ENCODE measurements around the gene SETBP1. TPM values are rescaled to one million over a fixed set of nuclear protein-coding genes. Genes with fewer than 3 reads are reported as not detected.

The SETBP1 gene
- total and polyA plus RNA-seq, 3 donors from 2014 or later: 6.2 to 34.7 (median 33.1) TPM

DNA sequence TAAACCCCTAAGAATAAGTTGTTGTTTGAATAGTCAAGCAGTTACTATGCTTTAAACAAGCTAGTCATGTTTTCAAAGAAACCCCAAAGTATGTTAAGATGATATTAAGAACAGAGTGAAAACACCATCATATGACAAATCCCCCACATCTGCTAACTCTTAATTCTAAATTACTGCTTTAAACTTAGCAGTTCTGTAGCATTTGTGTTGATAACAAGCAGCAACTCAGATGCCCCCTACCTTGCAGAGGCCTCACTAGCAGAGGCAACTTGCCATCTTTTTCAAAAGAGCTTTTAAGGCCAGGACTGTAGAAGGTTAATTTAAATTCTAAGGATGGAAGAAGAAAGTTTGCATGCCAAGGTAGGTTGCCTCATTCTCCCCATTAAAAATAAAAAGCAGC is 376.2 kb downstream of the SETBP1 start:
- intact Hi-C loops (cut with DNase I; ENCODE audit: low total_unique reads): no loop called here
- DNase-seq: no peak
- no peaks in the 10 kb centered on the region for H3K9me3 ChIP-seq
- H3K36me3 ChIP-seq (ENCODE audit: low read depth, missing control alignments): no peaks in the 10 kb centered on the region
- H3K4me3 ChIP-seq: no peak overlapping the region
- H3K27me3 ChIP-seq: no peaks in the 10 kb centered on the region
- H3K4me1 ChIP-seq: no peaks in the 10 kb centered on the region
- no peak for TF ChIP-seq POLR2A (IDR thresholded peaks at IDR 0.05)
- TF ChIP-seq, protein P1, sequence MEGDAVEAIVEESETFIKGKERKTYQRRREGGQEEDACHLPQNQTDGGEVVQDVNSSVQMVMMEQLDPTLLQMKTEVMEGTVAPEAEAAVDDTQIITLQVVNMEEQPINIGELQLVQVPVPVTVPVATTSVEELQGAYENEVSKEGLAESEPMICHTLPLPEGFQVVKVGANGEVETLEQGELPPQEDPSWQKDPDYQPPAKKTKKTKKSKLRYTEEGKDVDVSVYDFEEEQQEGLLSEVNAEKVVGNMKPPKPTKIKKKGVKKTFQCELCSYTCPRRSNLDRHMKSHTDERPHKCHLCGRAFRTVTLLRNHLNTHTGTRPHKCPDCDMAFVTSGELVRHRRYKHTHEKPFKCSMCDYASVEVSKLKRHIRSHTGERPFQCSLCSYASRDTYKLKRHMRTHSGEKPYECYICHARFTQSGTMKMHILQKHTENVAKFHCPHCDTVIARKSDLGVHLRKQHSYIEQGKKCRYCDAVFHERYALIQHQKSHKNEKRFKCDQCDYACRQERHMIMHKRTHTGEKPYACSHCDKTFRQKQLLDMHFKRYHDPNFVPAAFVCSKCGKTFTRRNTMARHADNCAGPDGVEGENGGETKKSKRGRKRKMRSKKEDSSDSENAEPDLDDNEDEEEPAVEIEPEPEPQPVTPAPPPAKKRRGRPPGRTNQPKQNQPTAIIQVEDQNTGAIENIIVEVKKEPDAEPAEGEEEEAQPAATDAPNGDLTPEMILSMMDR (IDR thresholded peaks at IDR 0.05): no peak
- no peak overlapping the region for H3K27ac ChIP-seq

DNA sequence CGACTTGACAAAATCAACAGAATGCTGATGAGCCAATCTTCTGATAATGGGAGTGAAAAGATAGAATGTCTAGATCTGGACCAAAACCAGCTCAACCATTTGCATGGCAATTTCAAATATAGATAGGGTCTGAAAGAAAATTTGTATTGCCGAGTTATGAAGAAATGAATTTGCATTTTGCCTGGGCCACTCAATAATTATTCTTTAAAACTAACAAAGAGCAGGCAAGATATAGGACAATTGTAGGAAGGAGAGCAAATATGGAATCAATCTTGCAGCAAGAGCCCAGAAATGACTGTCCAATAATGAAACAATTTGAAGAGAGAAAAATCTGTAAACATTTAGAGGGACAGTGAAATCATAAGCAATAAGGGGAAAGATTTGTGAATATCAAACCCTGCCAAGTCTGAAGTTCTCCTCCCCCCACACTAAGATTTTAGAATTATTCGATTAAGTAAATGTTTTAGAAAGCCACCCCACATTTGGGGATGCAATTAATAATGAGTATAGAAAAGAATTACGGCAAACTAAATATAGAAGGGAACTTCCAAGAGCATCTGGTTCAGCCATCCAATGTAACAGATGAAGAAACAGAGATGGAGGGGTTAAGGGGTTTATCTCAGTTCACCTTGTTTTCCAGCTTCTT is 377.4 kb downstream of the SETBP1 start:
- no peak overlapping the region for H3K27ac ChIP-seq
- H3K27me3 ChIP-seq: no peaks in the 10 kb centered on the region
- TF ChIP-seq, protein P1 (IDR thresholded peaks at IDR 0.05): no peak
- no peak for TF ChIP-seq POLR2A (IDR thresholded peaks at IDR 0.05)
- no peak for DNase-seq
- no peak overlapping the region for H3K4me3 ChIP-seq
- intact Hi-C loops (cut with DNase I; ENCODE audit: low total_unique reads): no loop called here
- no peaks in the 10 kb centered on the region for H3K36me3 ChIP-seq (ENCODE audit: low read depth, missing control alignments)
- H3K4me1 ChIP-seq: no peaks in the 10 kb centered on the region
- H3K9me3 ChIP-seq: no peaks in the 10 kb centered on the region
- 76 to 82% methylated on average over 4 of the region's 4 CpGs for WGBS, 2 donors

DNA sequence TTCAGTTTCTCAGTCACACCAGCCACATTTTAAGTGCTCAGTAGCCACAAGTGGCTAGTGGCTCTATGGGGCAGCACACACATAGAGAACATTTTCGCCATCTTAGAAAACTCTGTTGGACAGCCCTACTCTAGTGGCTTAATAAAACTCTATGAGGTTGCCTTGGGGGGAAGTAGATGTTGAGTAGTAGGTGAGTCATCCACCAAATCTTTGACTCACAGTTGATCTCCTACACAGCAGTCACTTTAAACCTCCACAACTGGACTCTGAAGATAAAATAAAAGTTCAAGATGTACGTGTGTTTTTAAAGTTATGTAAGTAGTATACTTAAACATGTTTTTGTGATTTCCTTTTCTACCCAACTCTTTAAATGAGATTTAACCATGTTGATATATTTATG is 379.0 kb downstream of the SETBP1 start:
- DNase-seq: no peak
- H3K27ac ChIP-seq: no peak overlapping the region
- TF ChIP-seq, protein P1 (IDR thresholded peaks at IDR 0.05): no peak
- no peak for TF ChIP-seq POLR2A (IDR thresholded peaks at IDR 0.05)
- H3K36me3 ChIP-seq (ENCODE audit: low read depth, missing control alignments): no peaks in the 10 kb centered on the region
- no peaks in the 10 kb centered on the region for H3K27me3 ChIP-seq
- no peaks in the 10 kb centered on the region for H3K4me1 ChIP-seq
- H3K9me3 ChIP-seq: no peaks in the 10 kb centered on the region
- WGBS, 2 donors: 85 to 93% methylated on average over 2 of the region's 2 CpGs
- no peak overlapping the region for H3K4me3 ChIP-seq
- intact Hi-C loops (cut with DNase I; ENCODE audit: low total_unique reads): no loop called here

DNA sequence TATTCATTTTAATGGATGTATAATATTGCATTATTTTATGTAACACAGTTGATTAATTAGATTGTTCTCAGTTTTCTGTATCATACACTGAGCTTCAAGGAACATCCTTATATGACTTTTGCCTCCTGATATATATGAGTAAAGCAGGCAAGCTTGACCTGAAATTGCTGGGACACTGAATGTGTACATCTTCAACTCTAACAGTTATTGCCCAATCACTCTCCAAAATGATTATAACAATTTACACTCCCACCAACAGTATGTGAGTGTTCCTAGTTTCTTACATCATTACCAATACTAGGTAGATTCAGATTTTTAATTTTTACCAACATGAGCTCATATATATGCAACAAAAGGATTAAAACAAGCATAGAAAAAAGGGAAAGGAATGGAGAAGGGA is 379.4 kb downstream of the SETBP1 start:
- no peak for DNase-seq
- TF ChIP-seq POLR2A (IDR thresholded peaks at IDR 0.05): no peak
- TF ChIP-seq, protein P1 (IDR thresholded peaks at IDR 0.05): no peak
- no peak overlapping the region for H3K4me3 ChIP-seq
- H3K9me3 ChIP-seq: no peaks in the 10 kb centered on the region
- no peaks in the 10 kb centered on the region for H3K4me1 ChIP-seq
- no peaks in the 10 kb centered on the region for H3K36me3 ChIP-seq (ENCODE audit: low read depth, missing control alignments)
- intact Hi-C loops (cut with DNase I; ENCODE audit: low total_unique reads): no loop called here
- H3K27ac ChIP-seq: no peak overlapping the region
- H3K27me3 ChIP-seq: no peaks in the 10 kb centered on the region

DNA sequence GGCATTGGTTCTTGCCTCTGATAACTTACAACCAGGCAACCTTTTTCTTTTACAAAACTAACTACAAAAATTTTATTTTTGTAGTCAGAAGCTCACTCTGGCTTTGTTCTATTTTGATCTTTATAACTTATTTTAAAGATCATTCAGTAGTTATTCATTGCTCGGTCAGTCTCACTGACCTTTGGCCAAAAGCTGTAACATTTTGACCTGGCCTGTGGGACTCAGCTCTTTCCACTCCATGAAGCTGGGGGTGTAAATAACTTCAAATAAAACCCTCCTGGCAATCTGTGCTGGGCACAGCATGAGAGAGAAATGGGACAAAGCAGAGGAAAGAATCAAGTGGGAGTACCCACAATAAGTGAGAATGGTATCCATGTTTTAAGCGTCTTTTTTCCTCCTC is 380.7 kb downstream of the SETBP1 start:
- H3K36me3 ChIP-seq (ENCODE audit: low read depth, missing control alignments): no peaks in the 10 kb centered on the region
- H3K4me3 ChIP-seq: no peak overlapping the region
- 64 to 68% methylated on average over 2 of the region's 2 CpGs for WGBS, 2 donors
- TF ChIP-seq, protein P1 (IDR thresholded peaks at IDR 0.05): no peak
- TF ChIP-seq POLR2A (IDR thresholded peaks at IDR 0.05): no peak
- no peaks in the 10 kb centered on the region for H3K9me3 ChIP-seq
- H3K27me3 ChIP-seq: no peaks in the 10 kb centered on the region
- H3K4me1 ChIP-seq: no peaks in the 10 kb centered on the region
- intact Hi-C loops (cut with DNase I; ENCODE audit: low total_unique reads): no loop called here
- no peak for DNase-seq
- no peak overlapping the region for H3K27ac ChIP-seq
